ENCODE results near the gene NDE1. TPM values are rescaled to one million over a fixed set of nuclear protein-coding genes. Genes with fewer than 3 reads are reported as not detected.
"Not testable (repeated sequence)": the region's sequence is repeated elsewhere in the genome, so short reads cannot be mapped to it uniquely, and the experiment has no call there.

NDE1 gene
- total and polyA plus RNA-seq, 2 donors (not counting 3 experiments of a cell fraction or from before 2014, with no cell fraction given), result 28.0 to 90.2 TPM

GRCh38 chr16:15726715-15727114 lies 76.7 kb downstream of the NDE1 start:
- Histone ChIP-seq H2AFZ (ENCODE audit: low read depth, low read length) (no peak overlapping the region), H3K36me3 (ENCODE audit: control insufficient read depth in 2 of 2, extremely low read depth in 1 of 2, insufficient read depth in 2 of 2, low read length in 2 of 2) (peaks cover 0 to 8% of the 10 kb centered on the region in 2 experiments), H3K27me3 (ENCODE audit: control insufficient read depth in 2 of 2, insufficient read depth in 2 of 2, low read length in 2 of 2) (no peaks in the 10 kb centered on the region), H3K27ac (ENCODE audit: insufficient read depth, low read depth, low read length) (no peak overlapping the region), H3K9me1 (replicated peaks; ENCODE audit: control insufficient read depth, extremely low read depth, insufficient read depth, low read length) (no peaks in the 10 kb centered on the region), H3K4me2 (ENCODE audit: insufficient read depth, low read length) (no peak overlapping the region), H3K79me2 (ENCODE audit: control insufficient read depth, insufficient read depth, low read length) (no peaks in the 10 kb centered on the region), H4K20me1 (replicated peaks; ENCODE audit: control insufficient read depth, extremely low read depth, insufficient read depth, low read length) (no peaks in the 10 kb centered on the region), H3K4me1 (ENCODE audit: control insufficient read depth, extremely low read depth, insufficient read depth, low read length) (no peaks in the 10 kb centered on the region), H3K4me3 (replicated peaks in 1 of 3; ENCODE audit: insufficient read depth in 1 of 3, low read depth in 1 of 3, low read length in 3 of 3) (no peak overlapping the region), H3K9me3 (replicated peaks; ENCODE audit: control insufficient read depth, insufficient read depth, low read length) (no peaks in the 10 kb centered on the region), H3K9ac (replicated peaks; ENCODE audit: extremely low read depth, insufficient read depth, low read length) (no peak overlapping the region)
- BruUV-seq (replicated peaks), result no TSS peak
- dilution Hi-C loops (cut with MboI; ENCODE audit: extremely low pct_ligation_motif_present, low sequenced_read_pairs), result no loop called here
- intact Hi-C loops (cut with micrococcal nuclease), result no loop called here
- FAIRE-seq (no peak), DNase-seq (ENCODE audit: low read depth, low spot score) (no peak)
- CTCF ChIA-PET, result interaction anchor here (1.3 kb wide), 1 partner anchor 18 kb away, joined by 4 read pairs; no protein-coding TSS in a partner anchor
- POLR2A ChIA-PET, result no interaction called here
- TF ChIP-seq GATA2 (IDR thresholded peaks at IDR 0.05; ENCODE audit: insufficient read depth, insufficient read length, low read depth, low read length) (no peak), FOS (IDR thresholded peaks at IDR 0.05; ENCODE audit: borderline replicate concordance, insufficient read depth, low read length) (no peak), MYC (IDR thresholded peaks at IDR 0.05; ENCODE audit: low read depth, low read length) (no peak), EZH2 (IDR thresholded peaks at IDR 0.05; ENCODE audit: borderline replicate concordance, low read depth, low read length, severe bottlenecking) (no peak), MAX (IDR thresholded peaks at IDR 0.05; ENCODE audit: insufficient read depth, insufficient read length) (no peak), POLR2AphosphoS5 (IDR thresholded peaks at IDR 0.05; ENCODE audit: insufficient read depth, low read depth, low read length) (no peak), JUN (IDR thresholded peaks at IDR 0.05; ENCODE audit: borderline replicate concordance, insufficient read depth, insufficient read length, low read depth) (no peak), POLR2A (IDR thresholded peaks at IDR 0.05; ENCODE audit: low read depth, low read length) (no peak)
- TF ChIP-seq, protein P1, sequence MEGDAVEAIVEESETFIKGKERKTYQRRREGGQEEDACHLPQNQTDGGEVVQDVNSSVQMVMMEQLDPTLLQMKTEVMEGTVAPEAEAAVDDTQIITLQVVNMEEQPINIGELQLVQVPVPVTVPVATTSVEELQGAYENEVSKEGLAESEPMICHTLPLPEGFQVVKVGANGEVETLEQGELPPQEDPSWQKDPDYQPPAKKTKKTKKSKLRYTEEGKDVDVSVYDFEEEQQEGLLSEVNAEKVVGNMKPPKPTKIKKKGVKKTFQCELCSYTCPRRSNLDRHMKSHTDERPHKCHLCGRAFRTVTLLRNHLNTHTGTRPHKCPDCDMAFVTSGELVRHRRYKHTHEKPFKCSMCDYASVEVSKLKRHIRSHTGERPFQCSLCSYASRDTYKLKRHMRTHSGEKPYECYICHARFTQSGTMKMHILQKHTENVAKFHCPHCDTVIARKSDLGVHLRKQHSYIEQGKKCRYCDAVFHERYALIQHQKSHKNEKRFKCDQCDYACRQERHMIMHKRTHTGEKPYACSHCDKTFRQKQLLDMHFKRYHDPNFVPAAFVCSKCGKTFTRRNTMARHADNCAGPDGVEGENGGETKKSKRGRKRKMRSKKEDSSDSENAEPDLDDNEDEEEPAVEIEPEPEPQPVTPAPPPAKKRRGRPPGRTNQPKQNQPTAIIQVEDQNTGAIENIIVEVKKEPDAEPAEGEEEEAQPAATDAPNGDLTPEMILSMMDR (IDR thresholded peaks at IDR 0.05; ENCODE audit: extremely low read depth in 1 of 2, insufficient read depth in 1 of 2, low read depth in 1 of 2, low read length in 2 of 2), result no peak

- H3K36me3 ChIP-seq (ENCODE audit: control insufficient read depth in 2 of 2, extremely low read depth in 1 of 2, insufficient read depth in 2 of 2, low read length in 2 of 2); H3K4me1 ChIP-seq (ENCODE audit: control insufficient read depth, extremely low read depth, insufficient read depth, low read length); H3K4me2 ChIP-seq (ENCODE audit: insufficient read depth, low read length); intact Hi-C loops (cut with micrococcal nuclease); H3K27ac ChIP-seq (ENCODE audit: insufficient read depth, low read depth, low read length); dilution Hi-C loops (cut with MboI; ENCODE audit: extremely low pct_ligation_motif_present, low sequenced_read_pairs); H3K9me3 ChIP-seq (replicated peaks; ENCODE audit: control insufficient read depth, insufficient read depth, low read length); FAIRE-seq; H3K9ac ChIP-seq (replicated peaks; ENCODE audit: extremely low read depth, insufficient read depth, low read length); H3K27me3 ChIP-seq (ENCODE audit: control insufficient read depth in 2 of 2, insufficient read depth in 2 of 2, low read length in 2 of 2); POLR2A ChIA-PET; H3K79me2 ChIP-seq (ENCODE audit: control insufficient read depth, insufficient read depth, low read length); H3K9me1 ChIP-seq (replicated peaks; ENCODE audit: control insufficient read depth, extremely low read depth, insufficient read depth, low read length); H3K4me3 ChIP-seq (replicated peaks in 1 of 3; ENCODE audit: insufficient read depth in 1 of 3, low read depth in 1 of 3, low read length in 3 of 3); BruUV-seq (replicated peaks); H2AFZ ChIP-seq (ENCODE audit: low read depth, low read length); DNase-seq (ENCODE audit: low read depth, low spot score); H4K20me1 ChIP-seq (replicated peaks; ENCODE audit: control insufficient read depth, extremely low read depth, insufficient read depth, low read length): not testable (repeated sequence)
- CTCF ChIA-PET, result interaction anchor here (1.3 kb wide), 1 partner anchor 17 kb away, joined by 4 read pairs; no protein-coding TSS in a partner anchor
Observed at GRCh38 chr16:15727697-15728096, 77.7 kb downstream of the NDE1 start.

Data from endothelial cell of umbilical vein (primary cell).